Muscle of leg (tissue), 11 donors: ENCODE data around the gene RAD51B. TPM values are rescaled to one million over a fixed set of nuclear protein-coding genes. Genes with fewer than 3 reads are reported as not detected.

Source experiments
- DNase-seq: peaks from one replicate; pipeline ENCODE4 v3.0.0; 2013
- H3K27ac ChIP-seq: one replicate; pipeline ENCODE4 v1.5.1; 2013; ENCODE audit warnings: mild to moderate bottlenecking, low read length, control low read depth
- H3K27me3 ChIP-seq: one replicate; pipeline ENCODE4 v1.6.1; 2013; ENCODE audit warnings: low read length; ENCODE audit not compliant: control insufficient read depth, insufficient read depth
- H3K36me3 ChIP-seq: one replicate; pipeline ENCODE4 v1.6.1; 2013; ENCODE audit warnings: low read length; ENCODE audit not compliant: control insufficient read depth, insufficient read depth
- H3K4me1 ChIP-seq: one replicate; pipeline ENCODE4 v1.6.1; 2013; ENCODE audit warnings: low read length; ENCODE audit not compliant: control insufficient read depth, insufficient read depth
- H3K4me3 ChIP-seq: one replicate; pipeline ENCODE4 v1.5.1; 2013; ENCODE audit warnings: low read length, control low read depth
- H3K9me3 ChIP-seq: replicated peaks from 2 replicates; pipeline ENCODE4 v1.6.1; 2013; ENCODE audit warnings: low read depth, low read length; ENCODE audit not compliant: control insufficient read depth
- WGBS: methylation state at CpG from one replicate; pipeline ENCODE4 v1.1.5; 2013; ENCODE audit warnings: missing lambda C conversion rate; ENCODE audit not compliant: insufficient coverage; 5-methylcytosine and 5-hydroxymethylcytosine counted together
- polyA plus RNA-seq, 8 donors: library from polyadenylated mRNA; unstranded; fragments of 120-200 nt; gene quantifications; one replicate each; pipeline versions ENCODE4 v1.2.1 to v1.2.3, GENCODE V29; 2013; ENCODE audit warnings: inconsistent platforms in 1 of 8, low replicate concordance in 1 of 8; ENCODE audit not compliant: insufficient read length in 8 of 8, insufficient read depth in 1 of 8
- total RNA-seq: library from RNA; stranded (reverse); fragments of 120-200 nt; gene quantifications from one replicate; pipeline ENCODE4 v1.2.4, GENCODE V29; 2013

The RAD51B gene
- total and polyA plus RNA-seq, 9 donors: 6.0 to 16.5 (median 7.2) TPM

GRCh38 chr14:68328509-68328908 lies 508.9 kb downstream of the RAD51B start:
- H3K4me1 ChIP-seq: peaks cover 3% of the 10 kb centered on the region
- no peak for DNase-seq
- H3K4me3 ChIP-seq: no peak overlapping the region
- no peaks in the 10 kb centered on the region for H3K9me3 ChIP-seq
- H3K36me3 ChIP-seq: no peaks in the 10 kb centered on the region
- H3K27ac ChIP-seq: no peak overlapping the region
- H3K27me3 ChIP-seq: no peaks in the 10 kb centered on the region
- no CpG with 5 or more reads among the region's 3 CpGs for WGBS

- peak; percentile 31 for DNase-seq
- H3K9me3 ChIP-seq: no peaks in the 10 kb centered on the region
- H3K4me1 ChIP-seq: peaks cover 3% of the 10 kb centered on the region
- H3K4me3 ChIP-seq: no peak overlapping the region
- H3K36me3 ChIP-seq: no peaks in the 10 kb centered on the region
- WGBS: no CpG with 5 or more reads among the region's 2 CpGs
- H3K27me3 ChIP-seq: no peaks in the 10 kb centered on the region
- no peak overlapping the region for H3K27ac ChIP-seq
Measured at GRCh38 chr14:68331426-68331825, 511.8 kb downstream of the RAD51B start.

GRCh38 chr14:68331991-68332390 lies 512.4 kb downstream of the RAD51B start:
- no CpG with 5 or more reads among the region's 1 CpG for WGBS
- Histone ChIP-seq H3K27me3 (no peaks in the 10 kb centered on the region), H3K9me3 (no peaks in the 10 kb centered on the region), H3K4me1 (peaks cover 3% of the 10 kb centered on the region), H3K36me3 (no peaks in the 10 kb centered on the region), H3K27ac (no peak overlapping the region), H3K4me3 (no peak overlapping the region)
- DNase-seq: peak; percentile 55

GRCh38 chr14:68333262-68333661 lies 513.7 kb downstream of the RAD51B start:
- H3K27ac ChIP-seq: no peak overlapping the region
- no peak overlapping the region for H3K4me3 ChIP-seq
- no peaks in the 10 kb centered on the region for H3K36me3 ChIP-seq
- H3K27me3 ChIP-seq: no peaks in the 10 kb centered on the region
- H3K4me1 ChIP-seq: peaks cover 3% of the 10 kb centered on the region
- WGBS: no CpG with 5 or more reads among the region's 2 CpGs
- no peaks in the 10 kb centered on the region for H3K9me3 ChIP-seq
- peak; percentile 36 for DNase-seq

GRCh38 chr14:68335312-68335711 lies 515.7 kb downstream of the RAD51B start:
- H3K4me1 ChIP-seq: peaks cover 3% of the 10 kb centered on the region
- no peaks in the 10 kb centered on the region for H3K9me3 ChIP-seq
- no peak overlapping the region for H3K4me3 ChIP-seq
- no peak for DNase-seq
- no peaks in the 10 kb centered on the region for H3K27me3 ChIP-seq
- H3K36me3 ChIP-seq: no peaks in the 10 kb centered on the region
- H3K27ac ChIP-seq: no peak overlapping the region

- Histone ChIP-seq H3K27ac (no peak overlapping the region), H3K4me3 (no peak overlapping the region), H3K4me1 (peaks cover 3% of the 10 kb centered on the region), H3K27me3 (no peaks in the 10 kb centered on the region), H3K9me3 (no peaks in the 10 kb centered on the region), H3K36me3 (no peaks in the 10 kb centered on the region)
- no CpG with 5 or more reads among the region's 1 CpG for WGBS
- DNase-seq: no peak
Measured at GRCh38 chr14:68336165-68336564, 516.6 kb downstream of the RAD51B start.

- peak; percentile 50 for DNase-seq
- Histone ChIP-seq H3K36me3 (no peaks in the 10 kb centered on the region), H3K4me3 (no peak overlapping the region), H3K27me3 (no peaks in the 10 kb centered on the region), H3K9me3 (no peaks in the 10 kb centered on the region), H3K4me1 (peaks cover 5% of the 10 kb centered on the region), H3K27ac (no peak overlapping the region)
Measured at GRCh38 chr14:68337279-68337678, 517.7 kb downstream of the RAD51B start.

- no peak overlapping the region for H3K4me3 ChIP-seq
- no peaks in the 10 kb centered on the region for H3K36me3 ChIP-seq
- no peak overlapping the region for H3K27ac ChIP-seq
- no CpG with 5 or more reads among the region's 1 CpG for WGBS
- peaks cover 2% of the 10 kb centered on the region for H3K4me1 ChIP-seq
- H3K27me3 ChIP-seq: no peaks in the 10 kb centered on the region
- DNase-seq: no peak
- no peaks in the 10 kb centered on the region for H3K9me3 ChIP-seq
Measured at GRCh38 chr14:68340262-68340661, 520.7 kb downstream of the RAD51B start.

GRCh38 chr14:68341411-68342212 lies 522.0 kb downstream of the RAD51B start:
- Histone ChIP-seq H3K27ac (peak overlapping the region; percentile 16), H3K9me3 (no peaks in the 10 kb centered on the region), H3K27me3 (no peaks in the 10 kb centered on the region), H3K4me3 (no peak overlapping the region), H3K36me3 (no peaks in the 10 kb centered on the region), H3K4me1 (peaks cover 2% of the 10 kb centered on the region)
- 29% methylated on average over 2 of the region's 4 CpGs for WGBS
- DNase-seq: peak; percentile 34

- peaks cover 2% of the 10 kb centered on the region for H3K4me1 ChIP-seq
- H3K36me3 ChIP-seq: no peaks in the 10 kb centered on the region
- 100% methylated on average over 1 of the region's 3 CpGs for WGBS
- no peaks in the 10 kb centered on the region for H3K9me3 ChIP-seq
- H3K4me3 ChIP-seq: no peak overlapping the region
- H3K27me3 ChIP-seq: no peaks in the 10 kb centered on the region
- H3K27ac ChIP-seq: no peak overlapping the region
- DNase-seq: no peak
Measured at GRCh38 chr14:68342216-68342763, 522.7 kb downstream of the RAD51B start.
